ENCODE results near the gene ADGRB3. TPM values are rescaled to one million over a fixed set of nuclear protein-coding genes. Genes with fewer than 3 reads are reported as not detected.
A peak's percentile ranks its signal among the peaks of the same experiment; 100 is the strongest.

Gene ADGRB3
- total and polyA plus RNA-seq, 8 donors: 0.19 to 16.0 (median 0.61) TPM; not detected in 1

GRCh38 chr6:69343851-69344250 lies 708.8 kb downstream of the ADGRB3 start:
- Histone ChIP-seq H3K4me1 (no peaks in the 10 kb centered on the region), H3K36me3 (no peaks in the 10 kb centered on the region), H3K27me3 (no peaks in the 10 kb centered on the region), H3K27ac (no peak overlapping the region), H3K4me3 (no peak overlapping the region), H3K9me3 (no peaks in the 10 kb centered on the region)
- TF ChIP-seq, protein P1, sequence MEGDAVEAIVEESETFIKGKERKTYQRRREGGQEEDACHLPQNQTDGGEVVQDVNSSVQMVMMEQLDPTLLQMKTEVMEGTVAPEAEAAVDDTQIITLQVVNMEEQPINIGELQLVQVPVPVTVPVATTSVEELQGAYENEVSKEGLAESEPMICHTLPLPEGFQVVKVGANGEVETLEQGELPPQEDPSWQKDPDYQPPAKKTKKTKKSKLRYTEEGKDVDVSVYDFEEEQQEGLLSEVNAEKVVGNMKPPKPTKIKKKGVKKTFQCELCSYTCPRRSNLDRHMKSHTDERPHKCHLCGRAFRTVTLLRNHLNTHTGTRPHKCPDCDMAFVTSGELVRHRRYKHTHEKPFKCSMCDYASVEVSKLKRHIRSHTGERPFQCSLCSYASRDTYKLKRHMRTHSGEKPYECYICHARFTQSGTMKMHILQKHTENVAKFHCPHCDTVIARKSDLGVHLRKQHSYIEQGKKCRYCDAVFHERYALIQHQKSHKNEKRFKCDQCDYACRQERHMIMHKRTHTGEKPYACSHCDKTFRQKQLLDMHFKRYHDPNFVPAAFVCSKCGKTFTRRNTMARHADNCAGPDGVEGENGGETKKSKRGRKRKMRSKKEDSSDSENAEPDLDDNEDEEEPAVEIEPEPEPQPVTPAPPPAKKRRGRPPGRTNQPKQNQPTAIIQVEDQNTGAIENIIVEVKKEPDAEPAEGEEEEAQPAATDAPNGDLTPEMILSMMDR (IDR thresholded peaks at IDR 0.05): no peak
- no peak for TF ChIP-seq POLR2AphosphoS5 (IDR thresholded peaks at IDR 0.05)
- intact Hi-C loops (cut with DNase I; ENCODE audit: low total_unique reads): no loop called here
- WGBS, 5 donors: 43 to 70% (median 58%) methylated on average over 2 of the region's 2 CpGs
- DNase-seq: peak in 1 of 2 donors; percentile 43

- Histone ChIP-seq H3K27ac (no peak overlapping the region), H3K27me3 (no peaks in the 10 kb centered on the region), H3K9me3 (no peaks in the 10 kb centered on the region), H3K36me3 (no peaks in the 10 kb centered on the region), H3K4me1 (no peaks in the 10 kb centered on the region), H3K4me3 (no peak overlapping the region)
- TF ChIP-seq, protein P1 (IDR thresholded peaks at IDR 0.05): no peak
- no peak for TF ChIP-seq EP300 (IDR thresholded peaks at IDR 0.05)
- no peak for TF ChIP-seq POLR2AphosphoS5 (IDR thresholded peaks at IDR 0.05)
- TF ChIP-seq POLR2A (IDR thresholded peaks at IDR 0.05): no peak
- WGBS, 5 donors: 62 to 77% (median 74%) methylated on average over 7 of the region's 7 CpGs
- DNase-seq: peak in 1 of 2 donors; percentile 47
- intact Hi-C loops (cut with DNase I; ENCODE audit: low total_unique reads): no loop called here
Observed at GRCh38 chr6:69349771-69350170, 714.7 kb downstream of the ADGRB3 start.

DNA sequence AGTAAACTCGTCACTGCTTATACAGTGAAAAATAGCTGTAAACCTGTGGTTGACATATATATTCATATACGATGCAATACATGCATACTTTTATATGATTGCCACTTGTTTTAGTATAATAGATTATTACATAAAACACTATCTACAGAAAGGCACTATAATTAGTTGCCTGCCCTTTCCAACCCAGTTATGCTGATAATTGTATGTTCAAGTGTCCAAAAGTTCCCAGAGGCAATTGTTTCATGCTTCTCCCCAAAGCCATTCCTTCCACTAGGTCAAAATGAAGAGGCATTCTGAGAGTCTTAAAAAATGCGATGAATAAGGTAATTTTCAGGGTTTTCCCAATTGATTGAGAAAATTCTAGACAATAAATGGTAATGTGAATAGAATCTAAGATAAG lies 727.1 kb downstream of the ADGRB3 start:
- Histone ChIP-seq H3K36me3 (no peaks in the 10 kb centered on the region), H3K4me1 (no peaks in the 10 kb centered on the region), H3K27ac (no peak overlapping the region), H3K4me3 (no peak overlapping the region), H3K9me3 (no peaks in the 10 kb centered on the region), H3K27me3 (no peaks in the 10 kb centered on the region)
- TF ChIP-seq POLR2A (IDR thresholded peaks at IDR 0.05): no peak
- WGBS, 5 donors: 63 to 79% (median 72%) methylated on average over 3 of the region's 3 CpGs
- intact Hi-C loops (cut with DNase I; ENCODE audit: low total_unique reads): no loop called here
- DNase-seq: no peak

DNA sequence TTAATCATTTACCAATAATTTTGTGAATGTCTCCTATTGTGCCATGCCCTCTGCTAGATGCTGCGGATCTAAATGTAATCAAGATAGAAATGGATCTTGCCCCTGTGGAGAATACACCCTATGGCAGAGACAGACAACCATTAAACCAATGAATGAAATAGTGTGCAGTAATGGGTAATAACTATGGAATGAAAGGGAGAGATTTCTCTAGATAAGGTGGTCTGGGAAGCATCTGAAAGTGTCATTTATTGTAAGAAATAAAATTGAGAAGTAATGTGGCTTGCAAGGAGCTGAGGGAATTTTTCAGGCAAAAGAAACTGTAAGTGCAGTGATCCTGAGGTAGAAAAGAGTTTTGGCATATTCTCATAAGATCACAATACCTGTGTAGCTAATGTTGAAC lies 731.7 kb downstream of the ADGRB3 start:
- intact Hi-C loops (cut with DNase I; ENCODE audit: low total_unique reads): no loop called here
- Histone ChIP-seq H3K4me1 (no peaks in the 10 kb centered on the region), H3K27ac (no peak overlapping the region), H3K27me3 (no peaks in the 10 kb centered on the region), H3K4me3 (no peak overlapping the region), H3K36me3 (no peaks in the 10 kb centered on the region), H3K9me3 (no peaks in the 10 kb centered on the region)
- no peak for DNase-seq
- TF ChIP-seq POLR2A (IDR thresholded peaks at IDR 0.05): no peak
- TF ChIP-seq EP300 (IDR thresholded peaks at IDR 0.05): no peak
- no peak for TF ChIP-seq POLR2AphosphoS5 (IDR thresholded peaks at IDR 0.05)
- TF ChIP-seq, protein P1 (IDR thresholded peaks at IDR 0.05): no peak
- WGBS, 5 donors: 79 to 91% (median 84%) methylated on average over 1 of the region's 1 CpG

- Histone ChIP-seq H3K4me1 (no peaks in the 10 kb centered on the region), H3K27me3 (no peaks in the 10 kb centered on the region), H3K36me3 (no peaks in the 10 kb centered on the region), H3K9me3 (no peaks in the 10 kb centered on the region), H3K4me3 (no peak overlapping the region), H3K27ac (no peak overlapping the region)
- WGBS, 5 donors: 55 to 73% (median 72%) methylated on average over 1 of the region's 1 CpG
- no peak for DNase-seq
- TF ChIP-seq, protein P1 (IDR thresholded peaks at IDR 0.05): no peak
- intact Hi-C loops (cut with DNase I; ENCODE audit: low total_unique reads): no loop called here
Observed at GRCh38 chr6:69368613-69369012, 733.5 kb downstream of the ADGRB3 start.
